Lung (tissue), 12 donors: Measurements from ENCODE around the gene TUBA4B. TPM values are rescaled to one million over a fixed set of nuclear protein-coding genes. Genes with fewer than 3 reads are reported as not detected.

Source experiments
- ATAC-seq: fragments of 200-7000 bp; cut with Tn5 transposase; one replicate; pipeline ENCODE4 v1.9.1; 2020; ENCODE audit warnings: moderate number of reproducible peaks; ENCODE audit not compliant: insufficient read depth, low FRiP score
- DNase-seq, 3 donors: peaks; one replicate each; pipeline ENCODE4 v3.0.0-alpha.2; 2013 to 2017
- H3K27ac ChIP-seq, 2 donors: one replicate each; pipeline ENCODE4 v1.5.1; 2013; ENCODE audit warnings: mild to moderate bottlenecking in 2 of 2, moderate library complexity in 2 of 2, control low read depth in 1 of 2, inconsistent platforms in 1 of 2, low read depth in 1 of 2, low read length in 1 of 2
- H3K27me3 ChIP-seq, 3 donors: one replicate each; pipeline ENCODE4 v1.5.1; 2013; ENCODE audit warnings: low read length in 2 of 3; ENCODE audit not compliant: control insufficient read depth in 3 of 3, insufficient read depth in 3 of 3
- H3K36me3 ChIP-seq, 4 donors: one replicate each; pipeline ENCODE4 v1.5.1; 2013; ENCODE audit warnings: low read length in 4 of 4, mild to moderate bottlenecking in 1 of 4, moderate library complexity in 1 of 4; ENCODE audit not compliant: control insufficient read depth in 4 of 4, insufficient read depth in 4 of 4
- H3K4me1 ChIP-seq, 5 donors: one replicate each; pipeline ENCODE4 v1.5.1; 2013; ENCODE audit warnings: low read length in 5 of 5, mild to moderate bottlenecking in 2 of 5, moderate library complexity in 1 of 5; ENCODE audit not compliant: control insufficient read depth in 5 of 5, insufficient read depth in 5 of 5
- H3K4me3 ChIP-seq: one replicate; pipeline ENCODE4 v1.5.1; 2013; ENCODE audit warnings: mild to moderate bottlenecking, control low read depth, moderate library complexity
- H3K9ac ChIP-seq, 2 donors: one replicate each; pipeline ENCODE4 v1.5.1; 2013; ENCODE audit warnings: low read length in 2 of 2, control low read depth in 1 of 2; ENCODE audit not compliant: insufficient read depth in 1 of 2
- H3K9me3 ChIP-seq, 4 donors: one replicate each; pipeline ENCODE4 v1.5.1; 2013; ENCODE audit warnings: low read length in 3 of 4, mild to moderate bottlenecking in 1 of 4, moderate library complexity in 1 of 4; ENCODE audit not compliant: control insufficient read depth in 4 of 4, insufficient read depth in 3 of 4
- WGBS, 2 donors: extraction: QIAGEN DNeasy Blood & Tissue Kit; methylation state at CpG; one replicate each; pipeline ENCODE4 v1.1.7; 2013; 5-methylcytosine and 5-hydroxymethylcytosine counted together
- polyA plus RNA-seq, 2 donors: library from polyadenylated mRNA; stranded (reverse); fragments of 200-250 nt; gene quantifications; one replicate each; pipeline ENCODE4 v1.2.1, GENCODE V29; 2013
- total RNA-seq, 2 donors: library from RNA; depleted of rRNA in 1 of 2; stranded (reverse); fragments of >200 nt in 1 of 2; gene quantifications; one replicate each; pipeline ENCODE4 v1.2.1, GENCODE V29; 2014 to 2021
- TF ChIP-seq, protein P1 (sequence below): IDR thresholded peaks from 2 replicates; pipeline ENCODE4 v1.5.1; 2012; ENCODE audit warnings: mild to moderate bottlenecking; ENCODE audit errors: control extremely low read depth, extremely low read depth
- donor health status: control.
- donor health status: control.
- donor health status: Bipolar disorder and iron deficiency.
- donor health status: healthy.
- donor health status: DM: yes; HTN: yes; CAD: no.

TUBA4B gene
- total and polyA plus RNA-seq, 4 donors, result 5.7 to 20.3 (median 10.5) TPM

GRCh38 chr2:219300022-219300421 is 47.0 kb downstream of the TUBA4B start:
- Histone ChIP-seq H3K9me3 (no peaks in the 10 kb centered on the region), H3K9ac (no peak overlapping the region), H3K27me3 (peaks cover 0 to 29% (median 2%) of the 10 kb centered on the region in 3 donors), H3K4me1 (peaks cover 0 to 3% (median 1%) of the 10 kb centered on the region in 5 donors), H3K36me3 (no peaks in the 10 kb centered on the region), H3K27ac (no peak overlapping the region), H3K4me3 (no peak overlapping the region)
- 56 to 82% methylated on average over 5 of the region's 5 CpGs for WGBS, 2 donors
- ATAC-seq (no peak), DNase-seq (no peak)
- TF ChIP-seq, protein P1, sequence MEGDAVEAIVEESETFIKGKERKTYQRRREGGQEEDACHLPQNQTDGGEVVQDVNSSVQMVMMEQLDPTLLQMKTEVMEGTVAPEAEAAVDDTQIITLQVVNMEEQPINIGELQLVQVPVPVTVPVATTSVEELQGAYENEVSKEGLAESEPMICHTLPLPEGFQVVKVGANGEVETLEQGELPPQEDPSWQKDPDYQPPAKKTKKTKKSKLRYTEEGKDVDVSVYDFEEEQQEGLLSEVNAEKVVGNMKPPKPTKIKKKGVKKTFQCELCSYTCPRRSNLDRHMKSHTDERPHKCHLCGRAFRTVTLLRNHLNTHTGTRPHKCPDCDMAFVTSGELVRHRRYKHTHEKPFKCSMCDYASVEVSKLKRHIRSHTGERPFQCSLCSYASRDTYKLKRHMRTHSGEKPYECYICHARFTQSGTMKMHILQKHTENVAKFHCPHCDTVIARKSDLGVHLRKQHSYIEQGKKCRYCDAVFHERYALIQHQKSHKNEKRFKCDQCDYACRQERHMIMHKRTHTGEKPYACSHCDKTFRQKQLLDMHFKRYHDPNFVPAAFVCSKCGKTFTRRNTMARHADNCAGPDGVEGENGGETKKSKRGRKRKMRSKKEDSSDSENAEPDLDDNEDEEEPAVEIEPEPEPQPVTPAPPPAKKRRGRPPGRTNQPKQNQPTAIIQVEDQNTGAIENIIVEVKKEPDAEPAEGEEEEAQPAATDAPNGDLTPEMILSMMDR, result no peak

GRCh38 chr2:219302412-219302968 is 49.4 kb downstream of the TUBA4B start:
- H3K9me3 ChIP-seq, result no peaks in the 10 kb centered on the region
- 65 to 79% methylated on average over 11 of the region's 11 CpGs for WGBS, 2 donors
- ATAC-seq (no peak), DNase-seq (no peak)
- H3K36me3 ChIP-seq, result no peaks in the 10 kb centered on the region
- no peaks in the 10 kb centered on the region for H3K4me1 ChIP-seq
- H3K27ac ChIP-seq, result no peak overlapping the region
- H3K27me3 ChIP-seq, result peaks cover 0 to 25% (median 2%) of the 10 kb centered on the region in 3 donors
- H3K4me3 ChIP-seq, result no peak overlapping the region
- TF ChIP-seq, protein P1, result no peak
- no peak overlapping the region for H3K9ac ChIP-seq

- ATAC-seq, result no peak
- Histone ChIP-seq H3K27ac (no peak overlapping the region), H3K36me3 (no peaks in the 10 kb centered on the region), H3K27me3 (peaks cover 3 to 32% (median 5%) of the 10 kb centered on the region in 3 donors), H3K9ac (no peak overlapping the region), H3K4me3 (no peak overlapping the region), H3K4me1 (no peaks in the 10 kb centered on the region), H3K9me3 (peaks cover 0 to 1% (median 0%) of the 10 kb centered on the region in 4 donors)
- 52 to 62% methylated on average over 2 of the region's 2 CpGs for WGBS, 2 donors
- DNase-seq, result no peak
- TF ChIP-seq, protein P1, result no peak
Measured at GRCh38 chr2:219304223-219304622, 51.2 kb downstream of the TUBA4B start.

GRCh38 chr2:219306047-219306446 is 53.0 kb downstream of the TUBA4B start:
- TF ChIP-seq, protein P1, result no peak
- H3K27ac ChIP-seq, result no peak overlapping the region
- no peak for ATAC-seq
- peaks cover 3 to 33% (median 13%) of the 10 kb centered on the region in 3 donors for H3K27me3 ChIP-seq
- no peak for DNase-seq
- no peak overlapping the region for H3K9ac ChIP-seq
- no peaks in the 10 kb centered on the region for H3K36me3 ChIP-seq
- H3K4me1 ChIP-seq, result no peaks in the 10 kb centered on the region
- H3K9me3 ChIP-seq, result peaks cover 0 to 2% (median 0%) of the 10 kb centered on the region in 4 donors
- no peak overlapping the region for H3K4me3 ChIP-seq
- WGBS, 2 donors, result 86 to 90% methylated on average over 1 of the region's 1 CpG
